Ovary (tissue), 9 donors: ENCODE data around the gene GANC. TPM values are rescaled to one million over a fixed set of nuclear protein-coding genes. Genes with fewer than 3 reads are reported as not detected.
A peak's percentile ranks its signal among the peaks of the same experiment; 100 is the strongest.

Source experiments
- DNase-seq, 5 donors: peaks; one replicate each; pipeline ENCODE4 v3.0.0-alpha.2; 2019 to 2020
- H3K27ac ChIP-seq, 2 donors: fragments of 200-600 bp; one replicate each; pipeline versions ENCODE4 v1.5.1 to v1.8.0; 2019 to 2022
- H3K27me3 ChIP-seq: fragments of 200-600 bp; one replicate; pipeline ENCODE4 v1.8.0; 2022
- H3K36me3 ChIP-seq: fragments of 200-600 bp; sonication (generic); one replicate; pipeline ENCODE4 v1.5.1; 2019
- H3K4me1 ChIP-seq: one replicate; pipeline ENCODE4 v1.8.1; 2013; ENCODE audit warnings: mild to moderate bottlenecking, moderate library complexity; ENCODE audit not compliant: insufficient read depth
- H3K4me3 ChIP-seq: fragments of 200-600 bp; sonication (generic); one replicate; pipeline ENCODE4 v1.5.1; 2017
- H3K9me3 ChIP-seq, 2 donors: fragments of 200-600 bp in 1 of 2; sonication (generic) in 1 of 2; one replicate each; pipeline versions ENCODE4 v1.5.1 to v1.8.1; 2013 to 2019; ENCODE audit warnings: mild to moderate bottlenecking in 1 of 2, moderate library complexity in 1 of 2
- EP300 ChIP-seq: sonication (generic); formaldehyde crosslinking; IDR thresholded peaks from one replicate; pipeline ENCODE4 v1.6.1; 2017; ENCODE audit warnings: antibody characterized with exemption
- POLR2A ChIP-seq: fragments of 450-650 bp; IDR thresholded peaks from one replicate; pipeline ENCODE4 v1.6.1; 2017; ENCODE audit warnings: antibody characterized with exemption, mild to moderate bottlenecking, moderate library complexity
- WGBS, 3 donors: extraction: QIAGEN DNeasy Blood & Tissue Kit in 1 of 3; methylation state at CpG; one replicate each; pipeline versions ENCODE4 v1.1.5 to v1.1.7; 2013 to 2017; 5-methylcytosine and 5-hydroxymethylcytosine counted together
- intact Hi-C, 4 donors: fragments of 100-400 bp; cut with DNase I; formaldehyde crosslinking; loops; one replicate each; pipeline versions ENCODE4 v1.11.0 to v1.15.1; 2022 to 2023
- polyA plus RNA-seq, 2 donors: library from polyadenylated mRNA; stranded (reverse); fragments of 200-250 nt in 1 of 2; fragments of 350-450 nt in 1 of 2; fragmentation: Illumina TruSeq in 1 of 2; extraction: RNeasy Lipid Tissue Mini Kit (QIAGEN cat#74804) in 1 of 2; gene quantifications; one replicate each; pipeline ENCODE4 v1.2.3, GENCODE V29; 2013 to 2014
- total RNA-seq, 7 donors: library from RNA; depleted of rRNA in 2 of 7; stranded (reverse); fragments of >200 nt in 2 of 7; fragmentation: NEBNext Ultra II Directional in 3 of 7; extraction: Animal tissue kit (Norgen Biotek cat#: 25700) in 3 of 7; gene quantifications; one replicate each; pipeline versions ENCODE4 v1.1.0 to v1.2.4, GENCODE V29; 2016 to 2023
- TF ChIP-seq, protein P1 (sequence below), 3 donors: fragments of 450-650 bp in 2 of 3; fragments of 200-600 bp in 1 of 3; IDR thresholded peaks; one replicate each; pipeline versions ENCODE4 v1.5.1 to v1.8.0; 2016 to 2022; ENCODE audit warnings: antibody characterized with exemption in 3 of 3, mild to moderate bottlenecking in 1 of 3
- donor health status: DM: no; HTN: no; CAD: no; lungs with moderate emphysema.
- donor health status: DM: no; HTN: no; CAD: no.
- donor health status: Bipolar disorder and iron deficiency.
- donor health status: DM: yes; HTN: yes; CAD: no.
- donor health status: DM: no; HTN: no; CAD: no.
- donor health status: DM: yes; HTN: yes; CAD: no.

GANC gene
- total and polyA plus RNA-seq, 9 donors: 10.0 to 31.5 (median 28.1) TPM

DNA sequence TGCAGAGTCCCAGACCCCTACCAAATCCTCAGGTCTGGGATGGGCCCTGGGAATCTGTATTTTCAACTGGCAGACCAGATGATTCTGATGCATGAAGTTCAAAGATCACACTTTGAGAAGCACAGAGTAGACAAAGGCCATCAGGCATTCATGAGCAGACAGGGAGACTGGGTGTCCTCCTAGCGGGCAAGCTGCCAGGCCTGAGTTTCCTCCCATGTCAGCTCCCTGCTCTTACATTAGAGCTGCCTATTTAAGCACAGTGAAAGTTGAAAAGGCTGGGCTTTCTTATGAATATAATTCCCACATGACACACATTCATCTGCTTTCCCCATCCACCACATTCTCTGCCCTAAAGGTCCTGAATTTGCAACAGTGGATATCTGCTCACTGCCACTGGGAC, 100.3 kb downstream of the GANC start:
- intact Hi-C loops: no loop called here
- Histone ChIP-seq H3K27ac (no peak overlapping the region), H3K4me1 (no peaks in the 10 kb centered on the region), H3K9me3 (peaks cover 0 to 3% of the 10 kb centered on the region in 2 donors), H3K36me3 (no peaks in the 10 kb centered on the region), H3K27me3 (no peaks in the 10 kb centered on the region), H3K4me3 (no peak overlapping the region)
- TF ChIP-seq POLR2A (no peak), EP300 (no peak)
- TF ChIP-seq, protein P1, sequence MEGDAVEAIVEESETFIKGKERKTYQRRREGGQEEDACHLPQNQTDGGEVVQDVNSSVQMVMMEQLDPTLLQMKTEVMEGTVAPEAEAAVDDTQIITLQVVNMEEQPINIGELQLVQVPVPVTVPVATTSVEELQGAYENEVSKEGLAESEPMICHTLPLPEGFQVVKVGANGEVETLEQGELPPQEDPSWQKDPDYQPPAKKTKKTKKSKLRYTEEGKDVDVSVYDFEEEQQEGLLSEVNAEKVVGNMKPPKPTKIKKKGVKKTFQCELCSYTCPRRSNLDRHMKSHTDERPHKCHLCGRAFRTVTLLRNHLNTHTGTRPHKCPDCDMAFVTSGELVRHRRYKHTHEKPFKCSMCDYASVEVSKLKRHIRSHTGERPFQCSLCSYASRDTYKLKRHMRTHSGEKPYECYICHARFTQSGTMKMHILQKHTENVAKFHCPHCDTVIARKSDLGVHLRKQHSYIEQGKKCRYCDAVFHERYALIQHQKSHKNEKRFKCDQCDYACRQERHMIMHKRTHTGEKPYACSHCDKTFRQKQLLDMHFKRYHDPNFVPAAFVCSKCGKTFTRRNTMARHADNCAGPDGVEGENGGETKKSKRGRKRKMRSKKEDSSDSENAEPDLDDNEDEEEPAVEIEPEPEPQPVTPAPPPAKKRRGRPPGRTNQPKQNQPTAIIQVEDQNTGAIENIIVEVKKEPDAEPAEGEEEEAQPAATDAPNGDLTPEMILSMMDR (IDR thresholded peaks at IDR 0.05): no peak
- 75 to 81% (median 78%) methylated on average over 1 of the region's 1 CpG for WGBS, 3 donors
- peak in 1 of 5 donors; percentile 42 for DNase-seq

DNA sequence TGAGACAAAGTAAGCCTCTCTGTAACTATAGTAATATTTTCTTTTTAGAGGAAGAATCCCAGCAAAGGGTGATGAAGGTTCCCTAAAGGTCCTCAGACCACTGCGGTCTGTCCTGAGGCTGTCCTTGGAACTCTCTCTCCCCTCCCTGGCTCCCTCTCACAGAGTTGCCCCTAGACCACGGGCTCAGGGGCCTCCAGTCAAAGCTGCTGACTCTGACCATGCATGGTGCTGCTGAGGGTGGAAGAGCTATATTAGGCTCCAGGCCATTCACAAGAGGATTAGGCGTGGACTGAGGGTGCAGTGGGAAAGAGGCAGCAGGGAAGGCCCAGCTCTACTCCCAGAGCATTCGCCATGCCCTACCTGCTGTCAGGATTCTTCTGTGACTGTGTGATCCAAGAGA, 100.9 kb downstream of the GANC start:
- no peak overlapping the region for H3K27ac ChIP-seq
- intact Hi-C loops: no loop called here
- no peak for DNase-seq
- H3K4me1 ChIP-seq: no peaks in the 10 kb centered on the region
- peaks cover 0 to 3% of the 10 kb centered on the region in 2 donors for H3K9me3 ChIP-seq
- no peaks in the 10 kb centered on the region for H3K27me3 ChIP-seq
- TF ChIP-seq, protein P1 (IDR thresholded peaks at IDR 0.05): no peak
- TF ChIP-seq EP300 (no peak), POLR2A (no peak)
- no peak overlapping the region for H3K4me3 ChIP-seq
- no peaks in the 10 kb centered on the region for H3K36me3 ChIP-seq
- WGBS, 3 donors: 85 to 92% (median 87%) methylated on average over 4 of the region's 4 CpGs

DNA sequence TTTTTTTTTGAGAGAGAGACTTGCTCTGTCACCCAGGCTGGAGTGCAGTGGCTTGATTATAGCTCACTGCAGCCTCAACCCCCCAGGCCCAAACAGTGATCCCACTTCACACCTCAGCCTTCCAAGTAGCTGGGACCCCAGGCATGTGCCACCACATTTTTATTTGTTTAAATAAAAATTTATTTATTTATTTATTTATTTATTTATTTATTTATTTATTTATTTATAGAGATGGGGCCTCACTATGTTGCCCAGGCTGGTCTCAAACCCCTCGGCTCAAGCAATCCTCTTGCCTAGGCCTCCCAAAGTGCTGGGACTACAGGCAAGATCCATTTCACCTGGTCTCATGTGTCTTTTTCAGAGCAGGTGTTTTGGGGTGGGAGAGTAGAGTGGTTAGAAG, 101.8 kb downstream of the GANC start:
- Histone ChIP-seq H3K4me3 (no peak overlapping the region), H3K9me3 (peaks cover 0 to 3% of the 10 kb centered on the region in 2 donors), H3K36me3 (no peaks in the 10 kb centered on the region), H3K27ac (no peak overlapping the region), H3K4me1 (no peaks in the 10 kb centered on the region), H3K27me3 (no peaks in the 10 kb centered on the region)
- WGBS, 3 donors: 90 to 96% (median 96%) methylated on average over 1 of the region's 1 CpG
- no peak for TF ChIP-seq POLR2A
- TF ChIP-seq EP300: no peak
- TF ChIP-seq, protein P1 (IDR thresholded peaks at IDR 0.05): no peak
- DNase-seq: no peak
- intact Hi-C loops: no loop called here

DNA sequence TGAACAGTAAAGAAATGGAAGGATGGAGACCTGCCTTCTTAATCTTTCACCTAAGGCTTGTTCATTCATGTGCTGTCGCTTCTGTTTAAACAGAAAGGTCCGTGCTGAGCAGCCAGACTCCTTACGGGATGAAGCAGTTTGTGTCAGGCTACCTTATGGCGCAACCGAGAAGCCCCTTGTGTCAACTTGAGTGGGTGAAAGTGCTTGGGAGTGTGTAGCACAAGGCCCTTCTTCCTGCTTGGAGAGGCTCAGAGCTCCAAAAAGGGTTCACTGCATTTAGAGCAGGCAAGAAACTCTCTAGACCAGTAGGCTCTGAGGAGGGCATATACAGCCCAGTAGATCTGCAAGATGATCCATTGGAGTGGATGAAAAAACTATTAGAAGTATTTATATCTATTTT, 102.3 kb downstream of the GANC start:
- intact Hi-C loops: no loop called here
- Histone ChIP-seq H3K27ac (no peak overlapping the region), H3K36me3 (no peaks in the 10 kb centered on the region), H3K4me3 (no peak overlapping the region), H3K27me3 (no peaks in the 10 kb centered on the region), H3K9me3 (peaks cover 0 to 3% of the 10 kb centered on the region in 2 donors), H3K4me1 (no peaks in the 10 kb centered on the region)
- no peak for DNase-seq
- whole genome bisulfite sequencing, 3 donors: 93 to 95% (median 93%) methylated on average over 5 of the region's 5 CpGs
- TF ChIP-seq, protein P1 (IDR thresholded peaks at IDR 0.05): no peak
- TF ChIP-seq POLR2A: no peak
- TF ChIP-seq EP300: no peak
